ENCODE results near the gene ASTN2. TPM values are rescaled to one million over a fixed set of nuclear protein-coding genes. Genes with fewer than 3 reads are reported as not detected.

Gene ASTN2
- total and polyA plus RNA-seq, 2 donors (not counting 3 experiments of a cell fraction or from before 2014, with no cell fraction given): 1.0 to 1.9 TPM

GRCh38 chr9:117265253-117265652, 149.6 kb downstream of the ASTN2 start:
- Histone ChIP-seq H3K4me1 (ENCODE audit: control insufficient read depth, extremely low read depth, insufficient read depth, low read length) (no peaks in the 10 kb centered on the region), H3K4me3 (replicated peaks in 1 of 3; ENCODE audit: insufficient read depth in 1 of 3, low read depth in 1 of 3, low read length in 3 of 3) (no peak overlapping the region), H3K9me3 (replicated peaks; ENCODE audit: control insufficient read depth, insufficient read depth, low read length) (peaks cover 2% of the 10 kb centered on the region), H3K27me3 (ENCODE audit: control insufficient read depth in 2 of 2, insufficient read depth in 2 of 2, low read length in 2 of 2) (no peaks in the 10 kb centered on the region), H3K27ac (ENCODE audit: insufficient read depth, low read depth, low read length) (no peak overlapping the region), H2AFZ (ENCODE audit: low read depth, low read length) (no peak overlapping the region), H3K36me3 (ENCODE audit: control insufficient read depth in 2 of 2, extremely low read depth in 1 of 2, insufficient read depth in 2 of 2, low read length in 2 of 2) (no peaks in the 10 kb centered on the region), H3K4me2 (ENCODE audit: insufficient read depth, low read length) (no peak overlapping the region), H3K79me2 (ENCODE audit: control insufficient read depth, insufficient read depth, low read length) (no peaks in the 10 kb centered on the region), H3K9ac (replicated peaks; ENCODE audit: extremely low read depth, insufficient read depth, low read length) (no peak overlapping the region), H3K9me1 (replicated peaks; ENCODE audit: control insufficient read depth, extremely low read depth, insufficient read depth, low read length) (no peaks in the 10 kb centered on the region), H4K20me1 (replicated peaks; ENCODE audit: control insufficient read depth, extremely low read depth, insufficient read depth, low read length) (no peaks in the 10 kb centered on the region)
- POLR2A ChIA-PET: no interaction called here
- no TSS peak for BruUV-seq (replicated peaks)
- TF ChIP-seq GATA2 (IDR thresholded peaks at IDR 0.05; ENCODE audit: insufficient read depth, insufficient read length, low read depth, low read length) (no peak), FOS (IDR thresholded peaks at IDR 0.05; ENCODE audit: borderline replicate concordance, insufficient read depth, low read length) (no peak), MAX (IDR thresholded peaks at IDR 0.05; ENCODE audit: insufficient read depth, insufficient read length) (no peak)
- CTCF ChIA-PET: no interaction called here
- intact Hi-C loops (cut with micrococcal nuclease) (no loop called here), dilution Hi-C loops (cut with MboI; ENCODE audit: extremely low pct_ligation_motif_present, low sequenced_read_pairs) (no loop called here)
- DNase-seq (ENCODE audit: low read depth, low spot score) (no peak), FAIRE-seq (no peak)

GRCh38 chr9:117258184-117258866, 156.5 kb downstream of the ASTN2 start:
- Histone ChIP-seq H3K9me1 (replicated peaks; ENCODE audit: control insufficient read depth, extremely low read depth, insufficient read depth, low read length) (no peaks in the 10 kb centered on the region), H3K27ac (ENCODE audit: insufficient read depth, low read depth, low read length) (no peak overlapping the region), H3K4me3 (replicated peaks in 1 of 3; ENCODE audit: insufficient read depth in 1 of 3, low read depth in 1 of 3, low read length in 3 of 3) (no peak overlapping the region), H3K4me2 (ENCODE audit: insufficient read depth, low read length) (no peak overlapping the region), H3K79me2 (ENCODE audit: control insufficient read depth, insufficient read depth, low read length) (no peaks in the 10 kb centered on the region), H3K27me3 (ENCODE audit: control insufficient read depth in 2 of 2, insufficient read depth in 2 of 2, low read length in 2 of 2) (no peaks in the 10 kb centered on the region), H4K20me1 (replicated peaks; ENCODE audit: control insufficient read depth, extremely low read depth, insufficient read depth, low read length) (no peaks in the 10 kb centered on the region), H3K36me3 (ENCODE audit: control insufficient read depth in 2 of 2, extremely low read depth in 1 of 2, insufficient read depth in 2 of 2, low read length in 2 of 2) (no peaks in the 10 kb centered on the region), H3K4me1 (ENCODE audit: control insufficient read depth, extremely low read depth, insufficient read depth, low read length) (no peaks in the 10 kb centered on the region), H3K9ac (replicated peaks; ENCODE audit: extremely low read depth, insufficient read depth, low read length) (no peak overlapping the region), H3K9me3 (replicated peaks; ENCODE audit: control insufficient read depth, insufficient read depth, low read length) (peaks cover 2% of the 10 kb centered on the region), H2AFZ (ENCODE audit: low read depth, low read length) (no peak overlapping the region)
- DNase-seq (ENCODE audit: low read depth, low spot score) (no peak), FAIRE-seq (no peak)
- dilution Hi-C loops (cut with MboI; ENCODE audit: extremely low pct_ligation_motif_present, low sequenced_read_pairs) (no loop called here), intact Hi-C loops (cut with micrococcal nuclease) (no loop called here)
- BruUV-seq (replicated peaks): no TSS peak
- CTCF ChIA-PET: no interaction called here
- POLR2A ChIA-PET: no interaction called here
- TF ChIP-seq GATA2 (IDR thresholded peaks at IDR 0.05; ENCODE audit: insufficient read depth, insufficient read length, low read depth, low read length) (no peak), MAX (IDR thresholded peaks at IDR 0.05; ENCODE audit: insufficient read depth, insufficient read length) (no peak), MYC (IDR thresholded peaks at IDR 0.05; ENCODE audit: low read depth, low read length) (no peak), EZH2 (IDR thresholded peaks at IDR 0.05; ENCODE audit: borderline replicate concordance, low read depth, low read length, severe bottlenecking) (no peak), POLR2A (IDR thresholded peaks at IDR 0.05; ENCODE audit: low read depth, low read length) (no peak), CTCF (IDR thresholded peaks at IDR 0.05; ENCODE audit: extremely low read depth in 1 of 2, insufficient read depth in 1 of 2, low read depth in 1 of 2, low read length in 2 of 2) (no peak), JUN (IDR thresholded peaks at IDR 0.05; ENCODE audit: borderline replicate concordance, insufficient read depth, insufficient read length, low read depth) (no peak), POLR2AphosphoS5 (IDR thresholded peaks at IDR 0.05; ENCODE audit: insufficient read depth, low read depth, low read length) (no peak), FOS (IDR thresholded peaks at IDR 0.05; ENCODE audit: borderline replicate concordance, insufficient read depth, low read length) (no peak)

Measured in endothelial cell of umbilical vein (primary cell).